ENCODE data around the gene KRTAP12-4.

GRCh38 chr21:44628707-44629391 lies 25.6 kb downstream of the KRTAP12-4 start:
- TF ChIP-seq CTCF (conservative IDR thresholded peaks at IDR 0.05) (no peak), EZH2 (IDR thresholded peaks at IDR 0.05; ENCODE audit: low read depth) (no peak)

Data from PC-9 (cell line).